Activated T-cell treated with anti-CD3 and anti-CD28 coated beads for 48 hours (primary cell): ENCODE measurements around the gene FAM8A1.
"Not testable (repeated sequence)": the region's sequence is repeated elsewhere in the genome, so short reads cannot be mapped to it uniquely, and the experiment has no call there.

Experiments used
- DNase-seq: peaks from one replicate; pipeline ENCODE4 v3.0.0-alpha.2; 2020; ENCODE audit warnings: low read depth

FAM8A1 gene, protein sequence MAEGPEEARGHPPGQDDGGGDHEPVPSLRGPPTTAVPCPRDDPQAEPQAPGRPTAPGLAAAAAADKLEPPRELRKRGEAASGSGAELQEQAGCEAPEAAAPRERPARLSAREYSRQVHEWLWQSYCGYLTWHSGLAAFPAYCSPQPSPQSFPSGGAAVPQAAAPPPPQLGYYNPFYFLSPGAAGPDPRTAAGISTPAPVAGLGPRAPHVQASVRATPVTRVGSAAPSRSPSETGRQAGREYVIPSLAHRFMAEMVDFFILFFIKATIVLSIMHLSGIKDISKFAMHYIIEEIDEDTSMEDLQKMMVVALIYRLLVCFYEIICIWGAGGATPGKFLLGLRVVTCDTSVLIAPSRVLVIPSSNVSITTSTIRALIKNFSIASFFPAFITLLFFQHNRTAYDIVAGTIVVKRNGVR

DNA sequence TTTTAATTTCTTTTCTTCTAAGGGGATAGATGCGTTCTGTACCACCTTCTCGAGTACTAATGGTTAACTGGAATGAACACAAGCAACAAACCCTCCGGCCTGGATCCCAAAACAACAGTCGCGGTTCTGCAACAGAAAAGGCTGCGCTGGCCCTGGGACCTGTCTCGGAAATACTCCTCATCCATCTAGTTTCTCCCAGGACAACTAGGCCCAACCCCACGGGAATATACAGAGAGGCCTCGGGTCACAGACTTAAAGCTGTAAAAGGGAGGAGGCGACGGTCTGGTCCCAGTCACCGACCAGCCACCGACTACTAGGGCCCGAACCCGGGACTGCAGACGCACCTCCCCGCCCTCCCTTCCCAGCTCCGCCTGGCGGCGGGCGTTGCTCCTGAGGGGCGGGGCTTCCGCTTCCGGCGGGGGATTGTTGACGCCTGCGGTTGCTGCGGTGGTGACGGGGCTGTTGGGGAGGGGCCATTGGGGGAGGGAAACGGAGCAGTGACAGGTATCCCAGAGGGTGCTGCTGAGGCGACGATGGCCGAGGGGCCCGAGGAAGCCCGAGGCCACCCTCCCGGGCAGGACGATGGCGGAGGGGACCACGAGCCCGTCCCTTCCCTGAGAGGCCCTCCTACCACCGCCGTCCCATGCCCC lies at the start of gene FAM8A1:
FAM8A1 (plus strand) TSS at position 426 of the 650 bp plus-strand sequence; CDS start at position 534, 108 bp downstream.
- peak; percentile 95 for DNase-seq

DNA sequence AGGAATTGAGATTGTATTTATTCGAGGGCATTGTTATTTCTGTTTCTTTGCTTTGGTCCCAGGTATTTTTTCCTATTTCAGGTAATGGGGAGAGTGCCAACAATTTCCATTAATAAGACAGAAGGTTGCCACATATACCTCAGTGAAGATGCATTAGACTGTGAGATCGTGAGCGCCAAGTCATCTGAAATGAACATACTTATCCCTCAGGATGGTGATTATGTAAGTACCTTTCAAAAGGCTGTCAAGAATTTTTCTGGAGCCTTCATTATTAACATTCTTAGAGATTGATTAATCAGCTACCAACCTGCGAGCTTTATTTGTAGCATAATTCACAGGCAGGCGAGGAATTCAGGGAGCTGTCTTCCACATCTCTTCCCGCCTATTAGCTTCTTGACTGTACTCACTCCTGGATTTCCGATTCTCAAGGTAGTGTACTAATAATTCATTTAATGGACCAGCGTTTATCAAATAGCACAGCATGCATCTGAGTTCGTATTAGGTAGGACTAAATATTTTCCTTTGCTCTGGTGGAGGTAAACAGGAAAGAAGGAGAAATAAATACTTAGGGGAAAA lies 48.6 kb upstream of the FAM8A1 start:
- DNase-seq: no peak

DNA sequence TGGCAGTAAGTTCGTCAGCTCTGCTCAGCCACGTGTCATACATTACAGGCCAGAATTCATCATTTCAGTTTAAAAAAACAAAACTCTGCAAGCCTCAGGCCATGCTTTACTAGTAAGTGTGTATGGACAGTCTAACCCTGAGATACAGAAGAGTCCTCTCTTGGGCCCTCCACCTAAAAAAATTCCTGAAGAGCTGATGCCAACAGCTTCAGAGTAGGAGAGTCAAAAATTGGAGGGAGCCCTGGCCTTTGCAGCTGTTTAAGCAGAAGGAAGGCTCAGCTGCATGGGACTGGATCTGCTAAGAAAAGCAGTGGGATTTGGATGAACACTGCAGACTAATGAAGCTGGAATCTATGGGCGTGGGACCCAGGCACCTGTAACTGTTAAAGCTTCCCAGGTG lies 47.2 kb upstream of the FAM8A1 start:
- DNase-seq: no peak

DNA sequence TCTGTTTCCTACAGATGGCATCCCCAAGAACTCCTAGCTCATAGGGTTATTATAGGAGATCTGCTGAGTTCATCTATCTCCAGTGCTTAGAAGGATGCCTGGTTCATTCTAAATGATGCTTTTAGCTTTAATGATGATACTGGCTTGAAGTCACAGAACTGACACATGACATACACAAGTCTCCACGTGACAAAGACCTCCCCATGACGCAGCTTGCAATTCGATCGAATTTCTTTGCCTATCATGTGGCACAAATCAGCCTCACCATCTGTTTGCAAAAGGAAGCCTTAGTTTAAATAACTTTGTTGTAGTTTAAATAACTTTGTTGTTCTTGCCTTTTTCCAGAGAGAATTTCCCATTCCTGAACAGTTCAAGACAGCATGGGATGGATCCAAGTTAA lies 44.1 kb upstream of the FAM8A1 start:
- no peak for DNase-seq

DNA sequence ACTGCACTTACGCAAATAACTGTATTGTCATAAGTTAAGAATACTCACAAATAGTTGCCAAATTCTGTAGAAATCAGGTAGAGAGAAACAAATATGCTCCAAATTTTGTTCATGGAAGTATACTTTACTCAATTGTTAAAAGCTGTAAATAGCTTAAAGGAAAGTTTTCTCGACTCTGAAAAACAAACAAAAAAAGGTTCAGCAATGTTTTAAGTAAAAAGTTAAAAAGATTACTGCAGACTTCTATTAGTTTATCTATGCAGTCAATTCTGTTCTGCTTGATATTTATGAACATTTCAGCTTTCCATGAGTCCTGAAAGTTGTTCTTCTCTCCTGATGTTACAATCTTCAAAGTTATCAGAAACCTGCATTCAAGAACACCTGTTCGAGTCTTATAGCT lies 37.5 kb upstream of the FAM8A1 start:
- DNase-seq: no peak

DNA sequence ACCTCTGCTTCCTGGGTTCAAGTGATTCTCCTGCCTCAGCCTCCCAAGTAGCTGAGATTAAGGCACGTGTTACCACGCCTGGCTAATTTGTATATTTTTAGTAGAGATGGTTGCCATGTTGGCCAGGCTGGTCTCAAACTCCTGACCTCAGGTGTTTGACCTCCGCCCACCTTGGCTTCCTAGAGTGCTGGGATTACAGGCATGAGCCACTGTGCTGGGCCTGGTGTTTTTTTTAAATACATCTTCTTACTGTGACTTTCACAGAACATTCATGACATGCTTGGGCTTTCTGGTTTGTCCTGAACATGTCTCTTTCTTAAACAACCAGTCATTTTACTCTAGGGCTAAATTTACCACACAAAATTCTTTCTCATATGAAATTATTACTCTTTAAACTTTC lies 34.7 kb upstream of the FAM8A1 start:
- no peak for DNase-seq

DNA sequence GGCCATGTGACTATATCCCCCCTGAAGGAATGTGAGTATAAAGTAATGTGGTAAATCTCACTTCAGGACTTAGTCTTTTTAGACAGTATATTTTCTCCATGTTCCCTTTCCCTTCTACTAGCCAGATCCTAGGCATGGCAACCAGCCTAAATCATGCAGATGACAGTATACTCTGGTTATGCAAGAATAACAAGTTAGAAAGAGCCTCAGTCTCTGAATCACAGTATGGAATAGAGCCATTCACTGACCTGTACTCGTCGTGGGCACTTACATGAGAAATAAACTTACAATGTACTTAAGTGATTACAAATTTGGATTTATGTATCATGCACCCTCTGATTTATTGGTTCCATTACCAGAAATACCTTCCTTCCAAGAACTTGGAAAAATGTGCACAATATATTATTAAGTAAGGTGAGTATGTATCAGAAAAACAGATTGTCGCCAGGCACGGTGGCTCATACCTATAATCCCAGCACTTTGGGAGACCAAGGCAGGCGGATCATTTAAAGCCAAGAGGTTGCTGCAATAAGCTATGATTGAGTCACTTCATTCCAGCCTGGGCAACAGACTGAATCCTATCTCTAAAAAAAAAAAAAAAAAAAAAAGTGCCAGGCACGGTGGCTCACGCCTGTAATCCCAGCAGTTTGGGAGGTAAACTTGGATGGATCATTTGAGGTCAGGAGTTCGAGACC lies 25.1 kb upstream of the FAM8A1 start:
- DNase-seq: no peak

DNA sequence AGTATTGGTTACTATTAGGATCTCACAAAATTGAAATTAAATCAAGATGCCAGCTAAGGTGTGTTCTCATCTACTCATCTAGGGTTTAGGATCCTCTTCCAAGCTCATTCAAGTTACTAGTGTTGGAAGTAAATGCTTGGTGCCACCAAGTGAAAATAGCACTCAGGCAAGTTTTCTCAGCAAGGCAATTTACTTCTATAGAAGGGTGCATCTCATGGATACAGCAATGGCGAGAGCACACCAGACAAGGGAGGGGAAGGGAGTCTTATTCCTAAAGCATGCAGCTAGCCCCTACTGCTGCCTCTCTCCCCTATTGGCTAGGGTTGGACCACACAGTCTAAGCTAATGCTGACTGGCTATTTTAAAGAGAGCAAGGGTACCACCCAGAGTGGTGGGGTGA lies 23.0 kb upstream of the FAM8A1 start:
- DNase-seq: no peak

DNA sequence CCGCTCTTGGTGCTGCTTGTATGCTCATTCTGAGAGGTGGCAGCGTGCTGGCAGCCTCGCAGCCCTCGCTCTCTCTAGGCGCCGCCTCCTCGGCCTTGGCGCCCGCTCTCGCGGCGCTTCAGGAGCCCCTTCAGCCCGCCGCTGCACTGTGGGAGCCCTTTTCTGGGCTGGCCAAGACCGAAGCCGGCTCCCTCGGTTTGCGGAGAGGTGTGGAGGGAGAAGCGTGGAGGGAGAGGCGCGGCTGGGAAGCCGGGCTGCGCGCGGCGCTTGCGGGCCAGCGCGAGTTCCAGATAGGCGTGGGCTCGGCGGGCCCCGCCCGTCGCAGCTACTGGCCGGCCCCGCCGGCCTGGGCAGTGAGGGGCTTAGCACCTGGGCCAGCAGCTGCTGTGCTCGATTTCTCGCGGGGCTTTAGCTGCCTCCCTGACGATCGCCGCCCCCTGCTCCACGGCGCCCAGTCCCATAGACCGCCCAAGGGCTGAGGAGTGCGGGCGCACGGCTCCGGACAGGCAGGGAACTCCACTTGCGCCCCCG lies 19.5 kb upstream of the FAM8A1 start:
- DNase-seq: peak; percentile 51

DNA sequence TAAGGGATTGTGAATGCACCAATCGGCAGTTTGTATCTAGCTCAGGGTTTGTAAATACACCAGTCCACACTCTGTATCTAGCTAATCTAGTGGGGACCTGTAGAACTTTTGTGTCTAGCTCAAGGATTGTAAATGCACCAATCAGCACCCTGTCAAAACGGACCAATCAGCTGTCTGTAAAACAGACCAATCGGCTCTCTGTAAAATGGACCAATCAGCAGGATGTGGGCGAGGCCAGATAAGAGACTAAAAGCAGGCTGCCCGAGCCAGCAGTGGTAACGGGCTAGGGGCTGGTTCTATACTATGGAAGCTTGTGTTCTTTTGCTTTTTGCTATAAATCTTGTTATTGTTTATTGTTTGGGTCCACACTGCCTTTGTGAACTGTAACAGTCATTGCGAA lies 18.8 kb upstream of the FAM8A1 start:
- DNase-seq: not testable (repeated sequence)

DNA sequence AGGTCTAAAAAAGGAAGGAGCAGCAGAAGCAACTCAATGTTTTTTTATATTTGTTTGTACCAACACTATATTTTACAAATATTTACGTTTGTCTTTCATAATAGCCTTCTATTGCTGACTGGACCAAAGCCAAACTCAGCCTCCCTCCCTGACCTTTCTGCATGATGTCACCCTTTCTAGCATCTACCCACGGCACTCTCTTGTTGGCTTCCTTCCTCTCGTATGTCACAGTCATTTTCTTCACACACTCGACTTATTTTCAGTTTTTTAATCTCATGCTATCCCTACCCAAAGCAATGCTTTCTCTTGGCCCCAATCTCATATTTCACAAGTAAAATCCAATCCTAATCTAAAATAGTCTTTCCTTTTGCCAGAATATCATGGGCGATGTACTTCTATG lies 16.3 kb upstream of the FAM8A1 start:
- no peak for DNase-seq

DNA sequence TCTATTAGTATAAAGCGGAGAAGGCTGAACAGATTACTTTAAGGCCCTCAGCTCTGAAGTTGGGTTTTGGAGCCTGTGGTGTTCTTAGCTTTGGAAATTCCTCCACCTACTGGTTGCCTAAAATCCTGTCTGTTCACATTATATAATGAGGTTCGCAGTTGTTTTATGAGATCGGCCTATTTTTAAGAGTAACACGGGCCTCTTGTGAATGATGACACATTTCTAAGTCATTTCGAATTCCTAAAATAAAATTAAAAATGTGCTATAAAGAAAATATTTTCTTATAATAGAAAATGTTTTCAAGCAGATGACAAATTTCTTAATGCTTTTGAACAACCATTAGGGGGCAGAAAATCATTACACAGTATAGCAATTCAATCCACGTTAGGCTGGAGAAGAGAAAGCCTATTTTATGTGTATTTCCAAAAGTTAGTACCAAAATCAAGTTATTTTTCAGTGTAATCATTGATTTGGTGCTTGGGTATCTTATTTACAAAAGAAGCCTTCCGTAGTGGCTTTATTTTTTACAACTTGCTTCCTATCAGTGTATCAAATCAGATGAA lies 15.8 kb upstream of the FAM8A1 start:
- DNase-seq: no peak

DNA sequence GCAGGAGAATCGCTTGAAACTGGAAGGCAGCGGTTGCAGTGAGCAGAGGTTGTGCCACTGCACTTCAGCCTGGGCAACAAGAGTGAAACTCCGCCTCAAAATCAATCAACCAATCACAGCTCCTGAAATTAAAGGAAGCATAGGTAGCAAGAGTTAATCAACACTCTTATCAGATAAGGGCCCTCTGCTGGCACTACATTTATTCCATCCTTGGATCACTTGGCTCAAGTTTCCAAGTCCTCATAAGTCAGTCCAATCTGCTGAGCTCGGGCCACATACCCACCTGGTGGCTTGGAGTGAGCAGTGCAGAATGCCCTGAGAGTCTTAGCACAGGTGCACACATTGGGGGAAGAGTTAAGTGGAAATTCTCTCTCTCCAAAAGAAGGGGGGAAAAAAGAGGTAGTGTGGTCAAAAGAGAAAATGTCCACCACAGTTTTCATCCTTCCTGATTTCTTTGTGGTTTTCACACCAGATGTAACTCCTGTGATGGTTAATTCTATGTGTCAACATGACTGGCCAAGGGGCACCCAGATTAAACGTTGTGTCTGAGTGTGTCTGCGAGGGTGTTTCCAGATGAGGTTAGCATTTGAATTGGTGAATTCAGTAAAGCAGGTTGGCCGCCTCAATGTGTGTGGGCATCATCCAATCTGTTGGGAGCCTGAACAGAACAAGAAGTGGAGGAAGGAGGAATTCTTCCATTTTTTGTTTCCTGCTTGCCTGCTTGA lies 14.2 kb upstream of the FAM8A1 start:
- no peak for DNase-seq

DNA sequence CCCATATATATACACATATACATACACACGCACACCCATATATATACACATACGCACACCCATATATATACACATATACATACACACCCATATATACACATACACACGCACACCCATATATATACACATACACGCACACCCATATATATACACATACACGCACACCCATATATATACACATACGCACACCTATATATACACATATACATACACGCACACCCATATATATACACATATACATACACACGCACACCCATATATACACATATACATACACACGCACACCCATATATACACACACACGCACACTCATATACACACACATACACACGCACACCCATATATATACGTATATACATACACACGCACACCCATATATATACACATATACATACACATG lies 13.5 kb upstream of the FAM8A1 start:
- DNase-seq: not testable (repeated sequence)

DNA sequence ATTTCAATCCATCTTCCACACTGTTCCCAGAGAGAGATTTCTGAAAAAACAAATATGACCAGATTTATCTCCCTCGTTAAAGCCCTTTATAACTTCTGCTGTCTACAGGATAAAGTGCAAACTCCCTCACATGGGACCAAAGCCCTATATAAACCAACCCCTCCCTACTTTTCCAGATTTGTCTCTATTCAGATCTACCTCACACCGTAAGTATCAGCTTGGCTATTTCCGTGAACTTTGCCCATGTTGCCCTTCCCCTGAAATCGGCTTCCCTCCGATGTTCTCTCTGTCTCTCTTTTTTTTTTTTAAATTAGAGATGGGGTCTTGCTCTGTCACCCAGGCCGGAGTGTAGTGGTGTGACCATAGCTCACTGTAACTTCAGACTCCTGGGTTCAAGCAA lies 12.1 kb upstream of the FAM8A1 start:
- no peak for DNase-seq

DNA sequence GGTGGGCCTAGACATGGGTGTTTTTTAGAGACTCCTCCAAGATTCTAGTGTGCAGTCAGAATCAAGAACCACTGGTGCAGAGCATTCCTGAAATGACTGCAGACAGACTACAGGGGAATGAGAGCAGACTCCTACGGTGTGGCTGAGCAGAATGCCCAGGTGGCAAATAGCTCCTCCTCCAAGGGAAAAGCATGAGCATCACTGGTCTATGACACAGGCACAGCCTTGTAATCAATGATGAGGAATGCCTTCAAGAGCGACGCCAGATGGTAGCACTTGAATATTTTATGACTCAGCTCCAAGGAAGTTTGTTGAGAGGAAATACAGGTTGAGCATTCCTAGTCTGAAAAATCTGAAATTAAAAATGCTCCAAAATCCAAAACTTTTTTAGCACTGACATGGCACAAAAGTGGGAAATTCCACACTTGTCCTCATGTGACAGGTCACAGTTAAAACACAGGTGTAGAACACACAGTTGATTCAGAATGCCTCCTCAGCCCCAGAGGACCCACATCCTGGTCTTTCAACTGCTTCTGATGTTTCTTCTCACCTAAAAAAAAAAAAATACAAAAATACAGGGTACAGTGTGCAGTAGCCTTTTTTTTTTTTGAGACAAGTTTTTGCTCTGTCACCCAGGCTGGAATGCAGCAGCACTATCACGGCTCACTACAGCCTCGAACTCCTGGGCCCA lies 10.6 kb upstream of the FAM8A1 start:
- no peak for DNase-seq

DNA sequence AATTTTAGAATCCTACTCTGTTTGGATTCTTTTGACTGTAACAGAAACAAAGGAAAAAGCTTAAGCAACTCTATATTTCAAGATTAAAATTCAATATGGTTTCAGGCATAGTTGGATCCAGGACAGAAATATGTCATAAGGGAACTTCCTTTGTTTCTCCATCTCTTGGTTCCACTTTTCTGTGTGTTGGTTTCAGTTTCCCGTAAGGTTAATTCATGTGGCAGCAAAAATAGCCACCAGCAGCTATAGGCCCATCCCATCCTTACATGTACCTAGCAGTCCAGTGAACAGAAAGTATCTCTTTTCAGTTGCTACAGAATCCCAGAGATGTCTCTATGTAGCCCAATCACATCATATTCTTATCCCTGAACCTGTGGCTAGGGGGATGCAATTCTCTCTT lies 8.8 kb upstream of the FAM8A1 start:
- DNase-seq: no peak

DNA sequence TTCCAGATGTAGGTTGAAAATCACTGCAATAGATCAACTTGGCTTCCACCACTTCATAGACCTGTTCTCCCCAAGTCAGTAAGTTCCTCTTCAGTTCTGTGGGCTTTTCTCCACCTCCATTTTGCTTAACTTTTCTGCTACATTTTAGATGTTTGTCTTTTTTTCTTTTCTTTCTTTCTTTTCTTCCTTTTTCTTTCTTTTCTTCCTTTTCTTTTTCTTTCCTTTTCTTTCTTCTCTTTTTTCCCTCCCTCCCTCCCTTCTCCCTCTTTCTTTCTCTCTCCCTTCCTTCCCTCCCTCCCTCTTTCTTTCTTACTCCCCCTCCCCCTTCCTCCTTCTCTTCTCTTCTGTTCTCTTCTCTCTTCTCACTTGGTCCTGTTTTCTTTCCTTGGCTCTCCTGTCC lies 6.9 kb upstream of the FAM8A1 start:
- no peak for DNase-seq

DNA sequence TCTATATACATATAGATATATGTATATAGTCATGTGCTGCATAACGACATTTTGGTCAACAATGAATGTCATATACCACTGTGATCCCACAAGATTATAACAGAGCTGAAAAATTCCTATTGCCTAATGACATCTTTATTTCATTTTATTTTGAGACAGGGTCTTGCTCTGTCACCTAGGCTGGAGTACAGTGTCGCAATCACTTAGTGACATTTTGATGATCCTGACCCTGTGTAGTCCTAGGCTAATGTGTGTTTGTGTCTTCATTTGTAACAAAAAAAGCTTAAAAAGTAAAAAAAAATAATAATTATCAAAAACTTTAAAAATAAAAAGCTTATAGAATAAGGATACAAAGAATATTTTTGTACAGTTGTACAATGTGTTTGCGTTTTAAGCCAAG lies 4.0 kb upstream of the FAM8A1 start:
- DNase-seq: no peak

DNA sequence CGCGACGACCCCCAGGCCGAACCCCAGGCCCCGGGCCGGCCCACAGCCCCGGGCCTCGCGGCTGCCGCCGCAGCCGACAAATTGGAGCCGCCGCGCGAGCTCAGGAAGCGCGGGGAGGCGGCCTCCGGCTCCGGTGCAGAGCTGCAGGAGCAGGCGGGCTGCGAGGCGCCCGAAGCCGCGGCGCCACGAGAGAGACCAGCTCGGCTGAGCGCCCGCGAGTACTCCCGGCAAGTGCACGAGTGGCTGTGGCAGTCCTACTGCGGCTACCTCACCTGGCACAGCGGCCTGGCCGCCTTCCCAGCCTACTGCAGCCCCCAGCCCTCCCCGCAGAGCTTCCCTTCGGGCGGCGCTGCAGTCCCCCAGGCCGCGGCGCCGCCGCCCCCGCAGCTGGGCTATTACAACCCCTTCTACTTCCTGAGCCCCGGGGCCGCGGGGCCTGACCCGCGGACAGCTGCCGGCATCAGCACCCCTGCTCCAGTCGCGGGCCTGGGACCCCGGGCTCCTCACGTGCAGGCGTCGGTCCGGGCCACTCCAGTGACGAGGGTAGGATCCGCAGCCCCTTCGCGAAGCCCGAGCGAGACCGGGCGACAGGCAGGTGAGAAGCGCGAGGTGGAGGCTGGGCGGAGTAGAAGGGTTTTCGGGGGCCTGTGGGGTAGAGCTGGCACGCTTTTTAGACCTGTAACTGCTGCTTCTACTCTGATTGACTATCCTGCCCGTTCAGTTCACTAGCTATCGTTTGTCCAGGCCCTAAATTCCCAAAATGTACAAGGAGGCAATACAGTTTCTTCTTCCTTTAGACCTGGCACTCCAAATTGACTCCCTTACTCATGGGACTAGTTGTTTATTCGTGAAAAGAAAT lies 654 bp downstream of the FAM8A1 start:
- DNase-seq: peak; percentile 36
